GM23338 (cell line): ENCODE measurements around the gene ACOXL. TPM values are rescaled to one million over a fixed set of nuclear protein-coding genes. Genes with fewer than 3 reads are reported as not detected.

ENCODE experiments used
- ATAC-seq: fragments of 200-7000 bp; cut with Tn5 transposase; 3 replicates; pipeline ENCODE4 v1.9.1; 2020
- DNase-seq: peaks from one replicate; pipeline ENCODE4 v3.0.0-alpha.2; 2015; ENCODE audit warnings: low spot score
- H2AFZ ChIP-seq: fragments of 200-600 bp; sonication (generic); 2 replicates; pipeline ENCODE4 v1.8.0; 2016; ENCODE audit warnings: antibody characterized with exemption, mild to moderate bottlenecking, moderate library complexity
- H3F3A ChIP-seq: fragments of 200-600 bp; sonication (generic); replicated peaks from 2 replicates; pipeline ENCODE4 v1.8.0; 2017; ENCODE audit warnings: antibody characterized with exemption, mixed run types, low read depth
- H3K27ac ChIP-seq: fragments of 200-600 bp; sonication (generic); 2 replicates; pipeline ENCODE4 v1.6.1; 2016; ENCODE audit warnings: low read depth
- H3K27me3 ChIP-seq: fragments of 200-600 bp; sonication (generic); 2 replicates; pipeline ENCODE4 v1.8.0; 2016; ENCODE audit warnings: mild to moderate bottlenecking, mixed run types, moderate library complexity; ENCODE audit not compliant: insufficient read depth
- H3K36me3 ChIP-seq: fragments of 200-600 bp; sonication (generic); 2 replicates; pipeline ENCODE4 v1.8.0; 2016; ENCODE audit warnings: mild to moderate bottlenecking; ENCODE audit not compliant: insufficient read depth
- H3K4me1 ChIP-seq: fragments of 200-600 bp; sonication (generic); 2 replicates; pipeline ENCODE4 v1.8.0; 2016; ENCODE audit warnings: mild to moderate bottlenecking, moderate library complexity; ENCODE audit not compliant: insufficient read depth
- H3K4me2 ChIP-seq: fragments of 200-600 bp; sonication (generic); 2 replicates; pipeline ENCODE4 v1.7.1; 2017; ENCODE audit warnings: mixed run types
- H3K4me3 ChIP-seq: fragments of 200-600 bp; sonication (generic); 2 replicates; pipeline ENCODE4 v1.6.1; 2016; ENCODE audit warnings: mixed run types
- H3K79me2 ChIP-seq: fragments of 200-600 bp; sonication (generic); replicated peaks from 2 replicates; pipeline ENCODE4 v1.8.0; 2017; ENCODE audit warnings: mild to moderate bottlenecking; ENCODE audit not compliant: insufficient read depth
- H3K9me2 ChIP-seq: fragments of 200-600 bp; sonication (generic); 2 replicates; pipeline ENCODE4 v1.8.0; 2017; ENCODE audit not compliant: insufficient read depth
- H4K20me1 ChIP-seq: fragments of 200-600 bp; sonication (generic); replicated peaks from 2 replicates; pipeline ENCODE4 v1.8.0; 2017; ENCODE audit warnings: mild to moderate bottlenecking; ENCODE audit not compliant: insufficient read depth
- H3K27ac Mint-ChIP-seq: 2 replicates; pipeline ENCODE4 v1.8.0; 2020; ENCODE audit warnings: inconsistent platforms, mild to moderate bottlenecking, moderate library complexity, mixed read lengths
- H3K27me3 Mint-ChIP-seq: 3 replicates; pipeline ENCODE4 v1.8.0; 2022; ENCODE audit warnings: low read depth, mild to moderate bottlenecking, moderate library complexity, mixed read lengths, inconsistent platforms; ENCODE audit not compliant: insufficient read depth, poor library complexity
- H3K36me3 Mint-ChIP-seq: 3 replicates; pipeline ENCODE4 v1.8.0; 2021; ENCODE audit warnings: low read depth, mild to moderate bottlenecking, inconsistent platforms, moderate library complexity, mixed read lengths
- H3K4me1 Mint-ChIP-seq: 3 replicates; pipeline ENCODE4 v1.8.0; 2020; ENCODE audit warnings: mild to moderate bottlenecking, inconsistent platforms, mixed read lengths
- H3K4me3 Mint-ChIP-seq: 3 replicates; pipeline ENCODE4 v1.8.0; 2021; ENCODE audit warnings: moderate library complexity, mild to moderate bottlenecking, inconsistent platforms, mixed read lengths
- H3K9me3 Mint-ChIP-seq: 3 replicates; pipeline ENCODE4 v1.8.0; 2020; ENCODE audit warnings: moderate library complexity, mild to moderate bottlenecking, inconsistent platforms, mixed read lengths
- CREB1 ChIP-seq: fragments of 250-450 bp; sonication (Bioruptor Pico); IDR thresholded peaks from 2 replicates; pipeline ENCODE4 v1.5.0; 2020; ENCODE audit warnings: low read depth, mild to moderate bottlenecking, moderate library complexity
- EZH2 ChIP-seq: fragments of 200-600 bp; sonication (generic); IDR thresholded peaks from one replicate; pipeline ENCODE4 v1.8.0; 2017; ENCODE audit warnings: antibody characterized with exemption, mild to moderate bottlenecking, low read depth; ENCODE audit not compliant: unreplicated experiment
- EZH2phosphoT487 ChIP-seq: fragments of 200-600 bp; sonication (generic); IDR thresholded peaks from one replicate; pipeline ENCODE4 v1.8.1; 2018; ENCODE audit warnings: antibody characterized with exemption; ENCODE audit not compliant: unreplicated experiment
- JUNB ChIP-seq: IDR thresholded peaks from one replicate; pipeline ENCODE4 v1.6.1; 2016; ENCODE audit warnings: antibody characterized with exemption; ENCODE audit not compliant: unreplicated experiment
- NANOG ChIP-seq: IDR thresholded peaks from 2 replicates; pipeline ENCODE4 v1.6.1; 2016; ENCODE audit warnings: antibody characterized with exemption, borderline replicate concordance
- POLR2AphosphoS5 ChIP-seq: IDR thresholded peaks from 2 replicates; pipeline ENCODE4 v1.6.1; 2016; ENCODE audit warnings: antibody characterized with exemption, low read depth
- STAT1 ChIP-seq: IDR thresholded peaks from one replicate; pipeline ENCODE4 v1.6.1; 2016; ENCODE audit warnings: antibody characterized with exemption; ENCODE audit not compliant: unreplicated experiment
- ZNF114 ChIP-seq: fragments of 250-450 bp; sonication (Bioruptor Pico); IDR thresholded peaks from 2 replicates; pipeline ENCODE4 v1.5.0; 2020; ENCODE audit warnings: mild to moderate bottlenecking, moderate library complexity
- ZNF331 ChIP-seq: fragments of 250-450 bp; sonication (Bioruptor Pico); IDR thresholded peaks from 2 replicates; pipeline ENCODE4 v1.5.0; 2020; ENCODE audit warnings: low read depth, mild to moderate bottlenecking, moderate library complexity
- polyA plus RNA-seq: library from polyadenylated mRNA; unstranded; fragments of >200 nt; fragmentation: Nextera tagmentation; extraction: Ambion mirVana; gene quantifications from 2 replicates; pipeline ENCODE4 v1.2.1, GENCODE V29; 2016
- total RNA-seq: library from RNA; depleted of rRNA; stranded (reverse); fragments of >200 nt; shearing (Covaris generic); gene quantifications from 2 replicates; pipeline ENCODE4 v1.2.3, GENCODE V29; 2014
- TF ChIP-seq, protein P1 (sequence below), 2 experiments: fragments of 200-600 bp in 1 of 2; sonication (generic) in 1 of 2; conservative IDR thresholded peaks; 2 replicates each; pipeline versions ENCODE4 v1.5.1 to v1.6.1; 2016 to 2017; ENCODE audit warnings: antibody characterized with exemption in 2 of 2, low read depth in 2 of 2, mild to moderate bottlenecking in 2 of 2, moderate library complexity in 1 of 2
- TF ChIP-seq, protein P2 (sequence below): IDR thresholded peaks from one replicate; pipeline ENCODE4 v1.6.1; 2018; ENCODE audit warnings: antibody characterized with exemption; ENCODE audit not compliant: unreplicated experiment
- TF ChIP-seq, protein P3 (sequence below): fragments of 250-450 bp; sonication (Bioruptor Pico); IDR thresholded peaks from 2 replicates; pipeline ENCODE4 v1.5.0; 2020; ENCODE audit warnings: mild to moderate bottlenecking, moderate library complexity

ACOXL gene
- total and polyA plus RNA-seq, 2 experiments from 2014 or later, result 9.0 to 14.7 TPM

DNA sequence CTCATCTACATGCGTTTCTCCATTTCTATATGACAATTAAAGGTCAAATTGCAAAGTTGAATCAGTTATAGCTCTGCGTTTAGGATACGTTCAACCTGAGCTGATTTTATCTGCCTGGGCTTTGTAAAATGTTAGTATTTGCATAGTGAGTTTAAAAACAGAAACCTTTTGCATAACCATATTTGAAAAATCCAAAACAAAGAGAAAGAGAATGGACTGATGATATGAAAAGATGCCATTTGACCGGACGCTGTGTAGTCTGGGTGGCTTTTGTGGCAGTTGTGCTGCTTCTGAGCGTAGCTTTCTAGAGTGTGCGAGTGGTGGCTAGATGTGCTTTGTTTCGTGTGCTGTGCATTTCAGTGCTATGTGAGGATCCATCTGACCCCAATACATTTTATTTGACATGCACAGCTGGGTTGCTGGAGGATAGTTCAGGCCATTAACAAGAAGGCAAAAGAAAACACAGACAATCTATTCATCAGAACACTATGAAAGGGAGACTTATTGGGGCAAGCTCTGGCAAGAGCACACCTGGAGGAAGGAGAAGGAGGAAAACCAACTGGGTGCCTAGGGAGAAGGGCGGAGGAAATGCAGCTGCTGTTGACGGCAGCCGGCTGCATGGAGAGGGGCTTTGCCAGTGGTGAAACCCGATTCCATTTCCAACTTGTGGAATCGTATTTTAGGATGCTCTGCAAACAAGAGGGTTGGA lies 126.8 kb downstream of the ACOXL start:
- Histone ChIP-seq H3K27me3 (no peaks in the 10 kb centered on the region), H3K27ac (no peak overlapping the region)
- no peak overlapping the region for H3K27ac Mint-ChIP-seq

More for the DNA sequence above, 126.8 kb downstream of the ACOXL start:
- Mint-ChIP-seq H3K9me3 (no peaks in the 10 kb centered on the region; the same call in 2 of the 3 replicates), H3K36me3 (peaks cover 8% of the 10 kb centered on the region; the same call in 2 of the 3 replicates), H3K4me1 (peaks cover 27% of the 10 kb centered on the region), H3K4me3 (no peak overlapping the region), H3K27me3 (no peaks in the 10 kb centered on the region)
- Histone ChIP-seq H3K79me2 (no peaks in the 10 kb centered on the region), H3F3A (peaks cover 8% of the 10 kb centered on the region; the same call in 1 of the 2 replicates), H3K4me2 (peak overlapping the region; percentile 38), H2AFZ (no peak overlapping the region), H3K9me2 (peaks cover 5% of the 10 kb centered on the region), H3K36me3 (no peaks in the 10 kb centered on the region), H3K4me3 (no peak overlapping the region), H3K4me1 (peaks cover 29% of the 10 kb centered on the region), H4K20me1 (no peaks in the 10 kb centered on the region)
- DNase-seq (peak; percentile 59), ATAC-seq (peak; percentile 67)
- no peak for TF ChIP-seq EZH2
- no peak for TF ChIP-seq STAT1
- TF ChIP-seq, protein P1, sequence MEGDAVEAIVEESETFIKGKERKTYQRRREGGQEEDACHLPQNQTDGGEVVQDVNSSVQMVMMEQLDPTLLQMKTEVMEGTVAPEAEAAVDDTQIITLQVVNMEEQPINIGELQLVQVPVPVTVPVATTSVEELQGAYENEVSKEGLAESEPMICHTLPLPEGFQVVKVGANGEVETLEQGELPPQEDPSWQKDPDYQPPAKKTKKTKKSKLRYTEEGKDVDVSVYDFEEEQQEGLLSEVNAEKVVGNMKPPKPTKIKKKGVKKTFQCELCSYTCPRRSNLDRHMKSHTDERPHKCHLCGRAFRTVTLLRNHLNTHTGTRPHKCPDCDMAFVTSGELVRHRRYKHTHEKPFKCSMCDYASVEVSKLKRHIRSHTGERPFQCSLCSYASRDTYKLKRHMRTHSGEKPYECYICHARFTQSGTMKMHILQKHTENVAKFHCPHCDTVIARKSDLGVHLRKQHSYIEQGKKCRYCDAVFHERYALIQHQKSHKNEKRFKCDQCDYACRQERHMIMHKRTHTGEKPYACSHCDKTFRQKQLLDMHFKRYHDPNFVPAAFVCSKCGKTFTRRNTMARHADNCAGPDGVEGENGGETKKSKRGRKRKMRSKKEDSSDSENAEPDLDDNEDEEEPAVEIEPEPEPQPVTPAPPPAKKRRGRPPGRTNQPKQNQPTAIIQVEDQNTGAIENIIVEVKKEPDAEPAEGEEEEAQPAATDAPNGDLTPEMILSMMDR (conservative IDR thresholded peaks at IDR 0.05; ENCODE audit: low read depth in 2 of 2), result no peak
- TF ChIP-seq, protein P2, sequence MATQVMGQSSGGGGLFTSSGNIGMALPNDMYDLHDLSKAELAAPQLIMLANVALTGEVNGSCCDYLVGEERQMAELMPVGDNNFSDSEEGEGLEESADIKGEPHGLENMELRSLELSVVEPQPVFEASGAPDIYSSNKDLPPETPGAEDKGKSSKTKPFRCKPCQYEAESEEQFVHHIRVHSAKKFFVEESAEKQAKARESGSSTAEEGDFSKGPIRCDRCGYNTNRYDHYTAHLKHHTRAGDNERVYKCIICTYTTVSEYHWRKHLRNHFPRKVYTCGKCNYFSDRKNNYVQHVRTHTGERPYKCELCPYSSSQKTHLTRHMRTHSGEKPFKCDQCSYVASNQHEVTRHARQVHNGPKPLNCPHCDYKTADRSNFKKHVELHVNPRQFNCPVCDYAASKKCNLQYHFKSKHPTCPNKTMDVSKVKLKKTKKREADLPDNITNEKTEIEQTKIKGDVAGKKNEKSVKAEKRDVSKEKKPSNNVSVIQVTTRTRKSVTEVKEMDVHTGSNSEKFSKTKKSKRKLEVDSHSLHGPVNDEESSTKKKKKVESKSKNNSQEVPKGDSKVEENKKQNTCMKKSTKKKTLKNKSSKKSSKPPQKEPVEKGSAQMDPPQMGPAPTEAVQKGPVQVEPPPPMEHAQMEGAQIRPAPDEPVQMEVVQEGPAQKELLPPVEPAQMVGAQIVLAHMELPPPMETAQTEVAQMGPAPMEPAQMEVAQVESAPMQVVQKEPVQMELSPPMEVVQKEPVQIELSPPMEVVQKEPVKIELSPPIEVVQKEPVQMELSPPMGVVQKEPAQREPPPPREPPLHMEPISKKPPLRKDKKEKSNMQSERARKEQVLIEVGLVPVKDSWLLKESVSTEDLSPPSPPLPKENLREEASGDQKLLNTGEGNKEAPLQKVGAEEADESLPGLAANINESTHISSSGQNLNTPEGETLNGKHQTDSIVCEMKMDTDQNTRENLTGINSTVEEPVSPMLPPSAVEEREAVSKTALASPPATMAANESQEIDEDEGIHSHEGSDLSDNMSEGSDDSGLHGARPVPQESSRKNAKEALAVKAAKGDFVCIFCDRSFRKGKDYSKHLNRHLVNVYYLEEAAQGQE, result no peak
- TF ChIP-seq, protein P3, sequence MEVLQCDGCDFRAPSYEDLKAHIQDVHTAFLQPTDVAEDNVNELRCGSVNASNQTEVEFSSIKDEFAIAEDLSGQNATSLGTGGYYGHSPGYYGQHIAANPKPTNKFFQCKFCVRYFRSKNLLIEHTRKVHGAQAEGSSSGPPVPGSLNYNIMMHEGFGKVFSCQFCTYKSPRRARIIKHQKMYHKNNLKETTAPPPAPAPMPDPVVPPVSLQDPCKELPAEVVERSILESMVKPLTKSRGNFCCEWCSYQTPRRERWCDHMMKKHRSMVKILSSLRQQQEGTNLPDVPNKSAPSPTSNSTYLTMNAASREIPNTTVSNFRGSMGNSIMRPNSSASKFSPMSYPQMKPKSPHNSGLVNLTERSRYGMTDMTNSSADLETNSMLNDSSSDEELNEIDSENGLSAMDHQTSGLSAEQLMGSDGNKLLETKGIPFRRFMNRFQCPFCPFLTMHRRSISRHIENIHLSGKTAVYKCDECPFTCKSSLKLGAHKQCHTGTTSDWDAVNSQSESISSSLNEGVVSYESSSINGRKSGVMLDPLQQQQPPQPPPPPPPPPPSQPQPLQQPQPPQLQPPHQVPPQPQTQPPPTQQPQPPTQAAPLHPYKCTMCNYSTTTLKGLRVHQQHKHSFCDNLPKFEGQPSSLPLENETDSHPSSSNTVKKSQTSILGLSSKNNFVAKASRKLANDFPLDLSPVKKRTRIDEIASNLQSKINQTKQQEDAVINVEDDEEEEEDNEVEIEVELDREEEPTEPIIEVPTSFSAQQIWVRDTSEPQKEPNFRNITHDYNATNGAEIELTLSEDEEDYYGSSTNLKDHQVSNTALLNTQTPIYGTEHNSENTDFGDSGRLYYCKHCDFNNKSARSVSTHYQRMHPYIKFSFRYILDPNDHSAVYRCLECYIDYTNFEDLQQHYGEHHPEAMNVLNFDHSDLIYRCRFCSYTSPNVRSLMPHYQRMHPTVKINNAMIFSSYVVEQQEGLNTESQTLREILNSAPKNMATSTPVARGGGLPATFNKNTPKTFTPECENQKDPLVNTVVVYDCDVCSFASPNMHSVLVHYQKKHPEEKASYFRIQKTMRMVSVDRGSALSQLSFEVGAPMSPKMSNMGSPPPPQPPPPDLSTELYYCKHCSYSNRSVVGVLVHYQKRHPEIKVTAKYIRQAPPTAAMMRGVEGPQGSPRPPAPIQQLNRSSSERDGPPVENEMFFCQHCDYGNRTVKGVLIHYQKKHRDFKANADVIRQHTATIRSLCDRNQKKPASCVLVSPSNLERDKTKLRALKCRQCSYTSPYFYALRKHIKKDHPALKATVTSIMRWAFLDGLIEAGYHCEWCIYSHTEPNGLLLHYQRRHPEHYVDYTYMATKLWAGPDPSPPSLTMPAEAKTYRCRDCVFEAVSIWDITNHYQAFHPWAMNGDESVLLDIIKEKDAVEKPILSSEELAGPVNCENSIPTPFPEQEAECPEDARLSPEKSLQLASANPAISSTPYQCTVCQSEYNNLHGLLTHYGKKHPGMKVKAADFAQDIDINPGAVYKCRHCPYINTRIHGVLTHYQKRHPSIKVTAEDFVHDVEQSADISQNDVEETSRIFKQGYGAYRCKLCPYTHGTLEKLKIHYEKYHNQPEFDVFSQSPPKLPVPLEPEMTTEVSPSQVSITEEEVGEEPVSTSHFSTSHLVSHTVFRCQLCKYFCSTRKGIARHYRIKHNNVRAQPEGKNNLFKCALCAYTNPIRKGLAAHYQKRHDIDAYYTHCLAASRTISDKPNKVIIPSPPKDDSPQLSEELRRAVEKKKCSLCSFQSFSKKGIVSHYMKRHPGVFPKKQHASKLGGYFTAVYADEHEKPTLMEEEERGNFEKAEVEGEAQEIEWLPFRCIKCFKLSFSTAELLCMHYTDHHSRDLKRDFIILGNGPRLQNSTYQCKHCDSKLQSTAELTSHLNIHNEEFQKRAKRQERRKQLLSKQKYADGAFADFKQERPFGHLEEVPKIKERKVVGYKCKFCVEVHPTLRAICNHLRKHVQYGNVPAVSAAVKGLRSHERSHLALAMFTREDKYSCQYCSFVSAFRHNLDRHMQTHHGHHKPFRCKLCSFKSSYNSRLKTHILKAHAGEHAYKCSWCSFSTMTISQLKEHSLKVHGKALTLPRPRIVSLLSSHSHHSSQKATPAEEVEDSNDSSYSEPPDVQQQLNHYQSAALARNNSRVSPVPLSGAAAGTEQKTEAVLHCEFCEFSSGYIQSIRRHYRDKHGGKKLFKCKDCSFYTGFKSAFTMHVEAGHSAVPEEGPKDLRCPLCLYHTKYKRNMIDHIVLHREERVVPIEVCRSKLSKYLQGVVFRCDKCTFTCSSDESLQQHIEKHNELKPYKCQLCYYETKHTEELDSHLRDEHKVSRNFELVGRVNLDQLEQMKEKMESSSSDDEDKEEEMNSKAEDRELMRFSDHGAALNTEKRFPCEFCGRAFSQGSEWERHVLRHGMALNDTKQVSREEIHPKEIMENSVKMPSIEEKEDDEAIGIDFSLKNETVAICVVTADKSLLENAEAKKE (CRISPR knock-in tag), result no peak
- TF ChIP-seq ZNF331, result no peak
- TF ChIP-seq NANOG, result no peak
- TF ChIP-seq CREB1 (CRISPR knock-in tag), result no peak
- TF ChIP-seq ZNF114, result no peak
- TF ChIP-seq POLR2AphosphoS5, result no peak
- no peak for TF ChIP-seq JUNB
- no peak for TF ChIP-seq EZH2phosphoT487
